Ishikawa (cell line): ENCODE measurements around the gene SACM1L.

Experiments
- CEBPB ChIP-seq: IDR thresholded peaks from 2 replicates; pipeline ENCODE4 v1.6.1; 2012
- CREB1 ChIP-seq: IDR thresholded peaks from 2 replicates; pipeline ENCODE4 v1.6.1; 2012; ENCODE audit warnings: low read depth
- EP300 ChIP-seq: IDR thresholded peaks from 2 replicates; pipeline ENCODE4 v1.6.1; 2012; ENCODE audit warnings: borderline replicate concordance
- FOXM1 ChIP-seq: IDR thresholded peaks from 2 replicates; pipeline ENCODE4 v1.6.1; 2012; ENCODE audit warnings: low read depth, borderline replicate concordance
- NFIC ChIP-seq: IDR thresholded peaks from 2 replicates; pipeline ENCODE4 v1.6.1; 2012
- RAD21 ChIP-seq: IDR thresholded peaks from 2 replicates; pipeline ENCODE4 v1.6.1; 2012; ENCODE audit warnings: low read depth
- TAF1 ChIP-seq: IDR thresholded peaks from 2 replicates; pipeline ENCODE4 v1.6.1; 2012; ENCODE audit warnings: low read depth, mild to moderate bottlenecking
- TCF12 ChIP-seq: IDR thresholded peaks from 2 replicates; pipeline ENCODE4 v1.6.1; 2012; ENCODE audit warnings: low read depth
- YY1 ChIP-seq: IDR thresholded peaks from 2 replicates; pipeline ENCODE4 v1.6.1; 2012; ENCODE audit warnings: low read depth
- ZBTB7A ChIP-seq: IDR thresholded peaks from 2 replicates; pipeline ENCODE4 v1.6.1; 2012; ENCODE audit warnings: low read depth
- TF ChIP-seq, protein P1 (sequence below): IDR thresholded peaks from 2 replicates; pipeline ENCODE4 v1.6.1; 2012
- TF ChIP-seq, protein P2 (sequence below): IDR thresholded peaks from 2 replicates; pipeline ENCODE4 v1.6.1; 2012

DNA sequence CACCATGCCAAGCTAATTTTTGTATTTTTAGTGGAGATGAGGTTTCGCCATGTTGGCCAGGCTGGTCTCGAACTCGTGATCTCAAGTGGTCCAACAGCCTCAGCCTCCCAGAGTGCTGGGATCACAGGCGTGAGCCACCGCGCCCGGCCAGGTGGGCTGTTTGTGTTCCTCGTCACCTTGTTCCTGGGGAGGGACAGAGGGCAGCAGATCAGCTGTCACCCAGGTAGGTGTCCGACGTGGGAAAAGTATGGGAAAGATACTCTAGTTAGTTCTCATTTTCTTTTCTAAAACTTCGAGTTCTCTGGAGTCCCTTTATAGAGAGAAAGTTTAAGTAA, 28.7 kb upstream of the SACM1L start:
- no peak for TF ChIP-seq TCF12
- no peak for TF ChIP-seq YY1
- TF ChIP-seq, protein P1, sequence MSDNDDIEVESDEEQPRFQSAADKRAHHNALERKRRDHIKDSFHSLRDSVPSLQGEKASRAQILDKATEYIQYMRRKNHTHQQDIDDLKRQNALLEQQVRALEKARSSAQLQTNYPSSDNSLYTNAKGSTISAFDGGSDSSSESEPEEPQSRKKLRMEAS, result no peak
- no peak for TF ChIP-seq NFIC
- TF ChIP-seq ZBTB7A, result no peak
- no peak for TF ChIP-seq CREB1
- TF ChIP-seq TAF1, result no peak
- TF ChIP-seq EP300, result no peak
- TF ChIP-seq, protein P2, sequence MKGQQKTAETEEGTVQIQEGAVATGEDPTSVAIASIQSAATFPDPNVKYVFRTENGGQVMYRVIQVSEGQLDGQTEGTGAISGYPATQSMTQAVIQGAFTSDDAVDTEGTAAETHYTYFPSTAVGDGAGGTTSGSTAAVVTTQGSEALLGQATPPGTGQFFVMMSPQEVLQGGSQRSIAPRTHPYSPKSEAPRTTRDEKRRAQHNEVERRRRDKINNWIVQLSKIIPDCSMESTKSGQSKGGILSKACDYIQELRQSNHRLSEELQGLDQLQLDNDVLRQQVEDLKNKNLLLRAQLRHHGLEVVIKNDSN, result no peak
- no peak for TF ChIP-seq RAD21
- TF ChIP-seq CEBPB, result no peak
- TF ChIP-seq FOXM1, result no peak
